Upper lobe of left lung (tissue), 6 donors: ENCODE results near the gene BTBD9. TPM values are rescaled to one million over a fixed set of nuclear protein-coding genes. Genes with fewer than 3 reads are reported as not detected.

Experiments
- ATAC-seq, 2 donors: fragments of 200-7000 bp; cut with Tn5 transposase; one replicate each; pipeline ENCODE4 v1.9.1; 2022; ENCODE audit warnings: mild to moderate bottlenecking in 2 of 2, moderate library complexity in 2 of 2; ENCODE audit not compliant: low FRiP score in 2 of 2
- DNase-seq, 2 donors: peaks; one replicate each; pipeline ENCODE4 v3.0.0-alpha.2; 2019 to 2020
- H3K27ac ChIP-seq, 4 donors: fragments of 200-600 bp; sonication (generic); one replicate each; pipeline ENCODE4 v1.5.1; 2016 to 2019
- H3K27me3 ChIP-seq, 4 donors: fragments of 200-600 bp; sonication (generic); one replicate each; pipeline ENCODE4 v1.5.1; 2017 to 2019
- H3K36me3 ChIP-seq, 4 donors: fragments of 200-600 bp; sonication (generic); one replicate each; pipeline ENCODE4 v1.5.1; 2016 to 2019
- H3K4me1 ChIP-seq, 4 donors: fragments of 200-600 bp; sonication (generic); one replicate each; pipeline ENCODE4 v1.5.1; 2018 to 2019
- H3K4me3 ChIP-seq, 4 donors: fragments of 200-600 bp; sonication (generic); one replicate each; pipeline ENCODE4 v1.5.1; 2017 to 2019; ENCODE audit warnings: mild to moderate bottlenecking in 2 of 4, moderate library complexity in 1 of 4
- H3K9me3 ChIP-seq, 4 donors: fragments of 200-600 bp; sonication (generic); one replicate each; pipeline ENCODE4 v1.5.1; 2018 to 2019
- EP300 ChIP-seq, 4 donors: sonication (generic); formaldehyde crosslinking; IDR thresholded peaks; one replicate each; pipeline ENCODE4 v1.5.1; 2017; ENCODE audit warnings: antibody characterized with exemption in 4 of 4, control low read depth in 2 of 4
- POLR2A ChIP-seq, 4 donors: fragments of 450-650 bp; IDR thresholded peaks; one replicate each; pipeline ENCODE4 v1.5.1; 2016 to 2017; ENCODE audit warnings: antibody characterized with exemption in 4 of 4, mild to moderate bottlenecking in 2 of 4
- POLR2AphosphoS5 ChIP-seq, 2 donors: sonication (generic); formaldehyde crosslinking; IDR thresholded peaks; one replicate each; pipeline ENCODE4 v1.5.1; 2017; ENCODE audit warnings: antibody characterized with exemption in 2 of 2
- WGBS, 2 donors: methylation state at CpG; one replicate each; pipeline ENCODE4 v1.1.5; 2017 to 2018; 5-methylcytosine and 5-hydroxymethylcytosine counted together
- total RNA-seq, 6 donors: library from RNA; depleted of rRNA in 4 of 6; stranded (reverse); fragments of >200 nt in 4 of 6; gene quantifications; one replicate each; pipeline versions ENCODE4 v1.1.0 to v1.2.1, GENCODE V29; 2016 to 2021
- TF ChIP-seq, protein P1 (sequence below), 6 experiments: fragments of 450-650 bp in 4 of 6; fragments of 200-600 bp in 2 of 6; sonication (generic) in 2 of 6; IDR thresholded peaks; one replicate each; pipeline ENCODE4 v1.5.1; 2016 to 2019; ENCODE audit warnings: antibody characterized with exemption in 6 of 6
- donor health status: DM: no; HTN: no; CAD: no; lungs with moderate emphysema.
- donor health status: DM: no; HTN: yes; CAD: no; lungs with severe emphysema.

Gene BTBD9
- total RNA-seq, 6 donors from 2014 or later = 18.2 to 60.8 (median 44.9) TPM

DNA sequence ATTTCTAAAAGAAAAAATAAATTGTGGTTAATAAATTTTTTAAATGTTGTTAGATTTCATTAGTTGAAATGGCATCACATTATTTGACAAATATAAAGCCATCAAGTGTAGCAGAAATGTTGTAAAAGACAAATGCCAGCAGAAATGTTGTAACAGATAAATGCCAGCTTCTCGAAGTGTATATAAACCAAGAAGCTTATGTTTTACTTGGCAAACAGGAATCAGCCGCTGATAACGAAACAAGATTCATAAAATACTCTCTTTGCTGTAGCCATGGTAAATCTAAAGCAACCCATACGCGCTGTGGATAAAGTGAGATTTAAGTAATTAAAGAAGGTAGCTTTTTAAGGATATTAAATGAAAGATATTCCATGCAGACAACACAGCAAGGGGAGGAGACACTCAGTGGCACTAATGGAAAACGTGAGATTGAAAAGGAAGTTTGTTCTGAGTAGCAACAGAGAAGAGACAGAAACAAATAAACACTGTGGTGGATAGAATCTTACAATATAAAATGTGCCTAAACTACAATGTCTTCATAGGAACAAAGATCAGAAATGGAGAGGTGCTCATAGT, 29.6 kb downstream of the BTBD9 start:
- H3K9me3 ChIP-seq = no peaks in the 10 kb centered on the region
- H3K4me3 ChIP-seq = no peak overlapping the region
- peaks cover 20 to 35% (median 25%) of the 10 kb centered on the region in 4 donors for H3K4me1 ChIP-seq
- no peak for ATAC-seq
- WGBS, 2 donors = 33 to 35% methylated on average over 6 of the region's 6 CpGs
- peak overlapping the region; percentile 0 to 67 (median 21) for H3K27ac ChIP-seq
- no peak for TF ChIP-seq EP300 (IDR thresholded peaks at IDR 0.05)
- H3K36me3 ChIP-seq = no peaks in the 10 kb centered on the region
- no peak for DNase-seq
- no peaks in the 10 kb centered on the region for H3K27me3 ChIP-seq

DNA sequence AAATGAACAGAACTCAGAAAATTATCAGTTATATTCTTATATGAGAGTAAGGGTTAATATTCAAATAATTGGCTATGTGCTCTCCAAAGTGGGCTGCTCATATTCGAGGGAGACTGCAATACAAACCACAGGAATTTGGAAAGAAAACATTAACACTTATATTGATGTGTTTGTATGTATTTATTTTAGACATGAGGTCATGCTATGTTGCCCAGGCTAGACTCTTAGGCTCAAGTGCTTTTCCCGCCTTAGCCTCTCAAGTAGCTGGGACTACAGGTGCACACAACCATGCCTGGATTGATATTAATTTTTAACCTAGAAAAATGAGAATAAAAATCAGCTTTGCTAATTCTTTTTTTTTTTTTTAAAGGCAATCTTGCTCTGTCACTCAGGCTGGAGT, 35.0 kb downstream of the BTBD9 start:
- 34 to 49% methylated on average over 2 of the region's 2 CpGs for WGBS, 2 donors
- peak overlapping the region; percentile 31 to 78 (median 54) for H3K27ac ChIP-seq

DNA sequence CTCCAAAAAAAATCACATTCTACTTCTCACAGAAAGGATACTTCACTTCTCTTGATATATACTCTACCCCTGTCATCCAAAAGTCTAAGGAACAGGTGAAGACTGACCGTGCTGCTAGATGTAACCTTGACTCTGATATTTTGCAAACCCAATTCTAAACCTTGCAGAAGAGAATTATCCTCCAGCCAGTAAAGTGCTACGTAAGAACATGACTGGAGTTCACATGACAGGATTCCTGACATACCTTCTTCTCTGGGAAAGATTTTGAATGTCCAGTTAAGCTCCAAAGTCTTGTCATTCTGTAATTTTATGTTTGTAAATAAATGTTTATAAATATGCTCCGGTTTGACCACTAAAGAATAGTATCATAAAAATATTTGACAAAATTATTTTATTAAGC, 35.8 kb downstream of the BTBD9 start:
- ATAC-seq = peak in 1 of 2 donors; percentile 76
- DNase-seq = no peak
- no peaks in the 10 kb centered on the region for H3K27me3 ChIP-seq
- TF ChIP-seq, protein P1, sequence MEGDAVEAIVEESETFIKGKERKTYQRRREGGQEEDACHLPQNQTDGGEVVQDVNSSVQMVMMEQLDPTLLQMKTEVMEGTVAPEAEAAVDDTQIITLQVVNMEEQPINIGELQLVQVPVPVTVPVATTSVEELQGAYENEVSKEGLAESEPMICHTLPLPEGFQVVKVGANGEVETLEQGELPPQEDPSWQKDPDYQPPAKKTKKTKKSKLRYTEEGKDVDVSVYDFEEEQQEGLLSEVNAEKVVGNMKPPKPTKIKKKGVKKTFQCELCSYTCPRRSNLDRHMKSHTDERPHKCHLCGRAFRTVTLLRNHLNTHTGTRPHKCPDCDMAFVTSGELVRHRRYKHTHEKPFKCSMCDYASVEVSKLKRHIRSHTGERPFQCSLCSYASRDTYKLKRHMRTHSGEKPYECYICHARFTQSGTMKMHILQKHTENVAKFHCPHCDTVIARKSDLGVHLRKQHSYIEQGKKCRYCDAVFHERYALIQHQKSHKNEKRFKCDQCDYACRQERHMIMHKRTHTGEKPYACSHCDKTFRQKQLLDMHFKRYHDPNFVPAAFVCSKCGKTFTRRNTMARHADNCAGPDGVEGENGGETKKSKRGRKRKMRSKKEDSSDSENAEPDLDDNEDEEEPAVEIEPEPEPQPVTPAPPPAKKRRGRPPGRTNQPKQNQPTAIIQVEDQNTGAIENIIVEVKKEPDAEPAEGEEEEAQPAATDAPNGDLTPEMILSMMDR (IDR thresholded peaks at IDR 0.05) = no peak
- TF ChIP-seq EP300 (IDR thresholded peaks at IDR 0.05) (no peak), POLR2AphosphoS5 (IDR thresholded peaks at IDR 0.05) (no peak), POLR2A (IDR thresholded peaks at IDR 0.05) (no peak)
- no peak overlapping the region for H3K4me3 ChIP-seq
- H3K36me3 ChIP-seq = no peaks in the 10 kb centered on the region
- H3K4me1 ChIP-seq = peaks cover 0 to 20% (median 7%) of the 10 kb centered on the region in 4 donors
- H3K27ac ChIP-seq = peak overlapping the region; percentile 46 to 78 (median 52)
- no peaks in the 10 kb centered on the region for H3K9me3 ChIP-seq
- 53 to 67% methylated on average over 3 of the region's 3 CpGs for WGBS, 2 donors

More for the DNA sequence above, 35.0 kb downstream of the BTBD9 start:
- H3K27me3 ChIP-seq = no peaks in the 10 kb centered on the region
- peak; percentile 67 to 90 for ATAC-seq
- peak in 1 of 2 donors; percentile 83 for DNase-seq
- H3K4me3 ChIP-seq = no peak overlapping the region
- H3K4me1 ChIP-seq = peaks cover 2 to 17% (median 8%) of the 10 kb centered on the region in 4 donors
- no peaks in the 10 kb centered on the region for H3K9me3 ChIP-seq
- TF ChIP-seq EP300 (IDR thresholded peaks at IDR 0.05) = peak in 3 of 4 donors; percentile 51 to 91 (median 81)
- no peak for TF ChIP-seq POLR2A (IDR thresholded peaks at IDR 0.05)
- peak in 1 of 2 donors; percentile 25 for TF ChIP-seq POLR2AphosphoS5 (IDR thresholded peaks at IDR 0.05)
- no peaks in the 10 kb centered on the region for H3K36me3 ChIP-seq

DNA sequence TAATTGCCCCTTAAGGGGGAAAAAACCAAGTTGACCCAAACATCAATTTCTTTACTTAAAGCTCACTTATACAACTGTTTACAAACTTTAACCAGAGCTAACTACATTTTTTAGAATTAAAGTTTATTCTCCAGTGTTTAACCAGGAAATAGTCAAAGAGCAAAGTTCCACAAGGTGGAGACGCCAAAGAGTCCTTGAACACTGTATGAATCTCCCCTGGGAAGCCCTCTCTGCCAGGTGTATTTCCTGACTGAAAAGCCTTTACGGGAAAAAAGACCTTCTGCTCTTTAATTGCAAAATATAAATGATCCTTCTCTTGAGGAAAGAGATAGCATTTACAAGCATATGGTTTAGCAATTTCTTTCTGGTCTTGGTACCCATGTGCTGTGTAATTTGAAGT, 36.2 kb downstream of the BTBD9 start:
- peak overlapping the region; percentile 46 to 78 (median 52) for H3K27ac ChIP-seq
- DNase-seq (peak in 1 of 2 donors; percentile 40), ATAC-seq (no peak)
- 59 to 84% methylated on average over 2 of the region's 2 CpGs for WGBS, 2 donors
- H3K27me3 ChIP-seq = no peaks in the 10 kb centered on the region
- no peak for TF ChIP-seq POLR2AphosphoS5 (IDR thresholded peaks at IDR 0.05)
- peak in 1 of 4 donors; percentile 37 for TF ChIP-seq EP300 (IDR thresholded peaks at IDR 0.05)
- no peaks in the 10 kb centered on the region for H3K9me3 ChIP-seq
- no peak overlapping the region for H3K4me3 ChIP-seq
- H3K36me3 ChIP-seq = no peaks in the 10 kb centered on the region
- peaks cover 0 to 21% (median 5%) of the 10 kb centered on the region in 4 donors for H3K4me1 ChIP-seq

DNA sequence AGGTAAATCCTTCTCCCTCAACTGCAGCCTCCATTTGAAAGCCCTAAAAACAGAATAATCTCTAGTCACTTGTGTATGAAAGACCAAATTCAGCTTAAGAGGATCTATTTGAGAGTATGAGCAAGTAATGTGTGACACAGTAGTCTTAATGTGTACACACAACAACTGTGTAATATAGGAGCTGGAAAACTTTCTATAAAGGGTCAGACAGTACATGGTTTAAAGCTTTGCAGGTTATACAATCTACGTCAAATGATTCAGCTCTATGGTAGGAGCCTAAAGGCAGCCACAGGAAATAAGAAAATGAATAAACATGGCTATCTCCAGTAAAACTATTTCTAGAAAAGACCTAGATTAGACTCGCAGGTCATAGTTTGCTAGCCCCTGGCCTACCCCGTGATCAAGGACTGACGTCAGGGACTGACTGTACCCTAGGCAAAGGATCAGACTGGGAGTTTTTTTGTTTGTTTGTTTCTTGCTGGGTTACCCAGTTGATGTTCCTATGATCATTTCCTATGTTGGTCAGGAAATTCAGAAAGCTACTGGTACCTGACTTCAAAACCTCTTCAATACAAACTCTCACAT, 39.7 kb downstream of the BTBD9 start:
- Histone ChIP-seq H3K9me3 (no peaks in the 10 kb centered on the region), H3K36me3 (no peaks in the 10 kb centered on the region), H3K4me1 (peaks cover 0 to 21% (median 6%) of the 10 kb centered on the region in 4 donors), H3K4me3 (peak overlapping the region in 1 of 4 donors; percentile 8), H3K27me3 (no peaks in the 10 kb centered on the region), H3K27ac (peak overlapping the region in 3 of 4 donors; percentile 6 to 37 (median 23))
- ATAC-seq = peak in 1 of 2 donors; percentile 72
- 92 to 93% methylated on average over 4 of the region's 4 CpGs for WGBS, 2 donors
- DNase-seq = no peak
- TF ChIP-seq POLR2AphosphoS5 (IDR thresholded peaks at IDR 0.05) (no peak), POLR2A (IDR thresholded peaks at IDR 0.05) (no peak), EP300 (IDR thresholded peaks at IDR 0.05) (peak in 1 of 4 donors; percentile 57)

DNA sequence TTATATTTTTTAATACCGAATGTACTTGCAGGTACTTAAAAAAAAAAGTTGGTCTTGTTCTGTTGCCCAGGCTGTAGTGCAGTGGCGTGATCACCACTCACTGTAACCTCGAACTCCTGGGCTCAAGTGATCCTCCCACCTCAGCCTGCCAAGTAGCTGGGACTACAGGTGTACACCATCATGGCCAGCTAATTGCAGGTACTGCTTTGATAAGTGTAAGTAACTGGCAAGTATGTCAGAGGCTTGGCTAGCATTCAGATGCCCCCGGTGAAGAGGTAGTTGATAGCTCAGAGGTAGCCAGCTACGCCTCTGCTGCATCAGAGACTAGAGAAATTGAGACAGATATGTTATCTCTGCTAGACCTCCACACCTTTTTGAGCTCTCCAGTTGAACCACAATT, 40.5 kb downstream of the BTBD9 start:
- peak in 1 of 2 donors; percentile 49 for ATAC-seq
- no peak for TF ChIP-seq POLR2AphosphoS5 (IDR thresholded peaks at IDR 0.05)
- no peak for TF ChIP-seq EP300 (IDR thresholded peaks at IDR 0.05)
- TF ChIP-seq, protein P1 (IDR thresholded peaks at IDR 0.05) = no peak
- peak in 1 of 4 donors; percentile 23 for TF ChIP-seq POLR2A (IDR thresholded peaks at IDR 0.05)

More for the DNA sequence above, 40.5 kb downstream of the BTBD9 start:
- Histone ChIP-seq H3K9me3 (no peaks in the 10 kb centered on the region), H3K27me3 (no peaks in the 10 kb centered on the region), H3K36me3 (no peaks in the 10 kb centered on the region), H3K27ac (peak overlapping the region in 3 of 4 donors; percentile 6 to 37 (median 23)), H3K4me1 (peaks cover 0 to 19% (median 7%) of the 10 kb centered on the region in 4 donors), H3K4me3 (no peak overlapping the region)
- WGBS, 2 donors = 64 to 76% methylated on average over 5 of the region's 5 CpGs
- DNase-seq = peak in 1 of 2 donors; percentile 51
